HCT116 (cell line): ENCODE results near the gene TET2. TPM values are rescaled to one million over a fixed set of nuclear protein-coding genes. Genes with fewer than 3 reads are reported as not detected.

ENCODE experiments used
- ATAC-seq: fragments of 200-7000 bp; cut with Tn5 transposase; 2 replicates; pipeline ENCODE4 v1.9.1; 2020; ENCODE audit warnings: mild to moderate bottlenecking, moderate library complexity
- BruUV-seq: library from RNA; stranded (reverse); fragments of 400-500 nt; replicated peaks from 2 replicates; lab custom pipeline; 2021; lab: Mats Ljungman, UMichigan
- CTCF ChIA-PET: fragments of 300-600 bp; sonication (Branson Sonifier 250); formaldehyde crosslinking; loops from one replicate; lab custom pipeline; 2021; ENCODE audit warnings: antibody characterized with exemption; lab: Charles Lee
- POLR2A ChIA-PET: fragments of 300-600, 350-600 bp; sonication (Branson Sonifier 250); formaldehyde crosslinking; loops from one replicate; lab custom pipeline; 2021; ENCODE audit warnings: antibody characterized with exemption; lab: Charles Lee
- RAD21 ChIA-PET, 2 experiments: fragments of 300-600 bp; sonication (Branson Sonifier 250); formaldehyde crosslinking; loops; one replicate each; lab custom pipeline; 2023; ENCODE audit warnings: low total read pairs in 2 of 2; ENCODE audit not compliant: uncharacterized antibody in 2 of 2, unreplicated experiment in 2 of 2, low non-redundant PET in 1 of 2; lab: Charles Lee
- DNase-seq: peaks from one replicate; pipeline ENCODE4 v3.0.0-alpha.2; 2010; ENCODE audit warnings: low read depth, low spot score
- H2AFZ ChIP-seq: fragments of 200-600 bp; shearing (Covaris generic), sonication (generic); 2 replicates; pipeline ENCODE4 v1.6.1; 2017; ENCODE audit warnings: low read depth, mixed run types, mixed read lengths, antibody characterized with exemption, low read length; ENCODE audit not compliant: poor library complexity, severe bottlenecking
- H3K27ac ChIP-seq: 2 replicates; pipeline ENCODE4 v1.5.1; 2012; ENCODE audit warnings: low read depth, low read length
- H3K27me3 ChIP-seq: fragments of 200-600 bp; sonication (generic); 2 replicates; pipeline ENCODE4 v1.6.1; 2016; ENCODE audit warnings: mixed run types, low read length, mixed read lengths; ENCODE audit not compliant: insufficient read depth
- H3K36me3 ChIP-seq, 2 experiments: fragments of 200-500 bp in 1 of 2; fragments of 200-600 bp in 1 of 2; sonication (Bioruptor generic) in 1 of 2; sonication (generic) in 1 of 2; 2 replicates each; pipeline versions ENCODE4 v1.5.1 to v1.6.1; 2014 to 2016; ENCODE audit warnings: low read length in 2 of 2, inconsistent platforms in 1 of 2, mixed read lengths in 1 of 2, mixed run types in 1 of 2; ENCODE audit not compliant: insufficient read depth in 2 of 2, control insufficient read depth in 1 of 2
- H3K4me1 ChIP-seq, 2 experiments: fragments of 200-600 bp in 1 of 2; sonication (generic) in 1 of 2; 2 replicates each; pipeline versions ENCODE4 v1.5.1 to v1.6.1; 2012 to 2017; ENCODE audit warnings: low read length in 2 of 2, inconsistent platforms in 1 of 2, mild to moderate bottlenecking in 1 of 2, mixed read lengths in 1 of 2, mixed run types in 1 of 2, moderate library complexity in 1 of 2; ENCODE audit not compliant: insufficient read depth in 2 of 2, control insufficient read depth in 1 of 2
- H3K4me2 ChIP-seq: fragments of 200-600 bp; sonication (generic); 2 replicates; pipeline ENCODE4 v1.6.1; 2017; ENCODE audit warnings: mixed run types, low read length, mixed read lengths
- H3K4me3 ChIP-seq, 2 experiments: fragments of 200-600 bp in 1 of 2; sonication (generic) in 1 of 2; replicated peaks in 1 of 2; 2 replicates each; pipeline ENCODE4 v1.5.1; 2011 to 2016; ENCODE audit warnings: low read length in 2 of 2, control low read depth in 1 of 2, low read depth in 1 of 2, mild to moderate bottlenecking in 1 of 2, mixed read lengths in 1 of 2, mixed run types in 1 of 2
- H3K79me2 ChIP-seq: fragments of 200-600 bp; sonication (generic); 2 replicates; pipeline ENCODE4 v1.6.1; 2017; ENCODE audit warnings: mild to moderate bottlenecking, mixed run types, low read length, moderate library complexity, mixed read lengths; ENCODE audit not compliant: insufficient read depth
- H3K9ac ChIP-seq: fragments of 200-600 bp; sonication (generic); 2 replicates; pipeline ENCODE4 v1.6.1; 2016; ENCODE audit warnings: low read length, mixed read lengths
- H3K9me2 ChIP-seq: fragments of 200-600 bp; sonication (generic), shearing (Covaris generic); 2 replicates; pipeline ENCODE4 v1.6.1; 2017; ENCODE audit warnings: mixed run types, mild to moderate bottlenecking, moderate library complexity; ENCODE audit not compliant: insufficient read depth
- H3K9me3 ChIP-seq, 2 experiments: fragments of 200-500 bp in 1 of 2; fragments of 200-600 bp in 1 of 2; sonication (Bioruptor generic) in 1 of 2; sonication (generic) in 1 of 2; 2 replicates each; pipeline ENCODE4 v1.6.1; 2014 to 2017; ENCODE audit warnings: low read length in 2 of 2, mixed read lengths in 2 of 2, inconsistent platforms in 1 of 2, low read depth in 1 of 2, mild to moderate bottlenecking in 1 of 2, mixed run types in 1 of 2, moderate library complexity in 1 of 2; ENCODE audit not compliant: control insufficient read depth in 1 of 2, insufficient read depth in 1 of 2
- H4K20me1 ChIP-seq: fragments of 200-600 bp; sonication (generic), shearing (Covaris generic); 2 replicates; pipeline ENCODE4 v1.6.1; 2017; ENCODE audit warnings: mixed run types, mild to moderate bottlenecking, moderate library complexity; ENCODE audit not compliant: insufficient read depth
- CEBPB ChIP-seq: IDR thresholded peaks from 2 replicates; pipeline ENCODE4 v1.6.1; 2012; ENCODE audit warnings: low read depth
- EGR1 ChIP-seq: IDR thresholded peaks from 2 replicates; pipeline ENCODE4 v1.6.1; 2012; ENCODE audit warnings: low read depth
- ELF1 ChIP-seq: IDR thresholded peaks from 2 replicates; pipeline ENCODE4 v1.6.1; 2012; ENCODE audit warnings: low read depth, borderline replicate concordance
- JUND ChIP-seq: IDR thresholded peaks from 2 replicates; pipeline ENCODE4 v1.6.1; 2012
- POLR2A ChIP-seq: IDR thresholded peaks from 2 replicates; pipeline ENCODE4 v1.7.0; 2011; ENCODE audit warnings: borderline replicate concordance; ENCODE audit not compliant: insufficient read depth, insufficient read length; ENCODE audit errors: extremely low read depth
- POLR2AphosphoS5 ChIP-seq: IDR thresholded peaks from 2 replicates; pipeline ENCODE4 v1.6.1; 2011; ENCODE audit warnings: mild to moderate bottlenecking, low read depth, low read length, moderate library complexity
- RAD21 ChIP-seq: IDR thresholded peaks from 2 replicates; pipeline ENCODE4 v1.6.1; 2012; ENCODE audit warnings: low read depth, mild to moderate bottlenecking
- SRF ChIP-seq: IDR thresholded peaks from 2 replicates; pipeline ENCODE4 v1.6.1; 2012; ENCODE audit warnings: low read depth
- TCF7L2 ChIP-seq: IDR thresholded peaks from 2 replicates; pipeline ENCODE4 v1.7.0; 2011; ENCODE audit warnings: borderline replicate concordance, inconsistent platforms; ENCODE audit not compliant: insufficient read depth, insufficient read length; ENCODE audit errors: extremely low read depth
- YY1 ChIP-seq: IDR thresholded peaks from 2 replicates; pipeline ENCODE4 v1.6.1; 2011; ENCODE audit warnings: low read length, low read depth, moderate library complexity, mild to moderate bottlenecking; ENCODE audit not compliant: insufficient replicate concordance; ENCODE audit errors: extremely low read depth
- ZFX ChIP-seq: fragments of 450-650 bp; IDR thresholded peaks from 2 replicates; pipeline ENCODE4 v1.6.1; 2017
- ZNF274 ChIP-seq: fragments of 200-500 bp; sonication (Bioruptor generic); IDR thresholded peaks from 2 replicates; pipeline ENCODE4 v1.6.1; 2014; ENCODE audit warnings: mild to moderate bottlenecking, low read depth, low read length, inconsistent platforms
- intact Hi-C: fragments of 100-400 bp; cut with micrococcal nuclease; formaldehyde crosslinking; loops from 2 replicates; pipeline ENCODE4 v1.10.0; 2022
- total RNA-seq: library from RNA; stranded (reverse); gene quantifications from one replicate; pipeline ENCODE4 v1.2.1, GENCODE V29; 2021; ENCODE audit not compliant: unreplicated experiment
- TF ChIP-seq, protein P1 (sequence below), 3 experiments: fragments of 200-600 bp in 1 of 3; sonication (generic) in 1 of 3; IDR thresholded peaks in 2 of 3; conservative IDR thresholded peaks in 1 of 3; 2 replicates each; pipeline ENCODE4 v1.5.1; 2012 to 2017; ENCODE audit warnings: low read depth in 2 of 3, low read length in 2 of 3, antibody characterized with exemption in 1 of 3, borderline replicate concordance in 1 of 3, control low read depth in 1 of 3, mild to moderate bottlenecking in 1 of 3, mixed read lengths in 1 of 3, mixed run types in 1 of 3, moderate library complexity in 1 of 3; ENCODE audit not compliant: insufficient read depth in 1 of 3
- TF ChIP-seq, protein P2 (sequence below): IDR thresholded peaks from 2 replicates; pipeline ENCODE4 v1.6.1; 2012
- TF ChIP-seq, protein P3 (sequence below): IDR thresholded peaks from 2 replicates; pipeline ENCODE4 v1.6.1; 2011; ENCODE audit warnings: mild to moderate bottlenecking, low read length, moderate library complexity; ENCODE audit not compliant: insufficient replicate concordance; ENCODE audit errors: extremely low read depth

Gene TET2
- total RNA-seq, 1 experiment from 2014 or later, result 9.7 TPM

DNA sequence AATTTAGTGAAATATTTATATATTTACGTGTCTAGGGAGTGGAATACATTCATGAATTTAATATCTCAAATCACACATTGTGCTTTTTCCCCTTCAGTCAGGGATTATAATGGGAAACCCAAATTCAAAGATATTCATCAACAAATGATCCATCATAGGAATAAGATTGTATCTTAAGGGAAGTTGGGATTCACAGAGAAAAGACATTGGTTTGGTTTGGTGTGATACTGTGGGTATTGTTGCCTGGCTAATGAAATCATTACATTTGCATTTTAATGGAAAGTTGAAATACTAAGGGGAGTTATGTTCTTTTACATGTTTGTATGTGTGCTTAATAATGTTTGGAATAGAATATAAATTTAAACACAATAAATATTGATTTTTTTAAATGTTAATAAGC, 1.7 kb downstream of the TET2 start (continued):
- TF ChIP-seq, protein P1, sequence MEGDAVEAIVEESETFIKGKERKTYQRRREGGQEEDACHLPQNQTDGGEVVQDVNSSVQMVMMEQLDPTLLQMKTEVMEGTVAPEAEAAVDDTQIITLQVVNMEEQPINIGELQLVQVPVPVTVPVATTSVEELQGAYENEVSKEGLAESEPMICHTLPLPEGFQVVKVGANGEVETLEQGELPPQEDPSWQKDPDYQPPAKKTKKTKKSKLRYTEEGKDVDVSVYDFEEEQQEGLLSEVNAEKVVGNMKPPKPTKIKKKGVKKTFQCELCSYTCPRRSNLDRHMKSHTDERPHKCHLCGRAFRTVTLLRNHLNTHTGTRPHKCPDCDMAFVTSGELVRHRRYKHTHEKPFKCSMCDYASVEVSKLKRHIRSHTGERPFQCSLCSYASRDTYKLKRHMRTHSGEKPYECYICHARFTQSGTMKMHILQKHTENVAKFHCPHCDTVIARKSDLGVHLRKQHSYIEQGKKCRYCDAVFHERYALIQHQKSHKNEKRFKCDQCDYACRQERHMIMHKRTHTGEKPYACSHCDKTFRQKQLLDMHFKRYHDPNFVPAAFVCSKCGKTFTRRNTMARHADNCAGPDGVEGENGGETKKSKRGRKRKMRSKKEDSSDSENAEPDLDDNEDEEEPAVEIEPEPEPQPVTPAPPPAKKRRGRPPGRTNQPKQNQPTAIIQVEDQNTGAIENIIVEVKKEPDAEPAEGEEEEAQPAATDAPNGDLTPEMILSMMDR (IDR thresholded peaks at IDR 0.05 in 2 of 3, conservative IDR thresholded peaks at IDR 0.05 in 1 of 3; ENCODE audit: borderline replicate concordance in 1 of 3, insufficient read depth in 1 of 3, low read depth in 2 of 3, low read length in 2 of 3), result no peak

DNA sequence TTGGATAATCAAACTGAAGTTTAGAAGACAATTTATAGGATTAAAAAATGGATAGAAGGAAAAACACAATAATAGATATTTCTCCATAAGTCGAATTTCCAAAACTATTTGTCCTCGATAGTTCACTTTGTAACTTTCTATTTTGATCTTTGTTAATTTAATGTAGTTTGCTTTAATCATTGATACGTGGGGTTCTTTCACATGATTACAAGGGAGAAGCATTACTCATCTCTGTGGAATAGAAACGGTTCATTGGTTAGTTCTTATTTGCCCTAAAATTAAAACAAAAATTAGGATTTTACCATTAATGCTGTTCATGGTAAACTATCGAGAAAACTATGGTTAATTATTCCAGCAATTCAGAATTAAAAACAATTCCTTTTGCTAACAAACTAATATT, 2.1 kb downstream of the TET2 start:
- H2AFZ ChIP-seq, result no peak overlapping the region
- H3K79me2 ChIP-seq, result peaks cover 54% of the 10 kb centered on the region
- intact Hi-C loops, result no loop called here
- H3K4me3 ChIP-seq, result no peak overlapping the region
- no peak for ATAC-seq
- DNase-seq, result no peak
- no peak overlapping the region for H3K4me2 ChIP-seq
- H4K20me1 ChIP-seq, result no peaks in the 10 kb centered on the region
- POLR2A ChIA-PET, result no interaction called here
- no peak overlapping the region for H3K9ac ChIP-seq
- no peaks in the 10 kb centered on the region for H3K9me2 ChIP-seq
- H3K4me1 ChIP-seq, result peaks cover 6 to 18% of the 10 kb centered on the region in 2 experiments; a peak in 3 of 4 replicates
- H3K36me3 ChIP-seq, result no peaks in the 10 kb centered on the region
- TF ChIP-seq POLR2AphosphoS5 (no peak), TCF7L2 (no peak), ZNF274 (no peak), YY1 (no peak), SRF (no peak), CEBPB (no peak), EGR1 (no peak), POLR2A (no peak), RAD21 (no peak), JUND (no peak), ELF1 (no peak), ZFX (no peak)
- TF ChIP-seq, protein P2, sequence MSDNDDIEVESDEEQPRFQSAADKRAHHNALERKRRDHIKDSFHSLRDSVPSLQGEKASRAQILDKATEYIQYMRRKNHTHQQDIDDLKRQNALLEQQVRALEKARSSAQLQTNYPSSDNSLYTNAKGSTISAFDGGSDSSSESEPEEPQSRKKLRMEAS, result no peak
- TF ChIP-seq, protein P3, sequence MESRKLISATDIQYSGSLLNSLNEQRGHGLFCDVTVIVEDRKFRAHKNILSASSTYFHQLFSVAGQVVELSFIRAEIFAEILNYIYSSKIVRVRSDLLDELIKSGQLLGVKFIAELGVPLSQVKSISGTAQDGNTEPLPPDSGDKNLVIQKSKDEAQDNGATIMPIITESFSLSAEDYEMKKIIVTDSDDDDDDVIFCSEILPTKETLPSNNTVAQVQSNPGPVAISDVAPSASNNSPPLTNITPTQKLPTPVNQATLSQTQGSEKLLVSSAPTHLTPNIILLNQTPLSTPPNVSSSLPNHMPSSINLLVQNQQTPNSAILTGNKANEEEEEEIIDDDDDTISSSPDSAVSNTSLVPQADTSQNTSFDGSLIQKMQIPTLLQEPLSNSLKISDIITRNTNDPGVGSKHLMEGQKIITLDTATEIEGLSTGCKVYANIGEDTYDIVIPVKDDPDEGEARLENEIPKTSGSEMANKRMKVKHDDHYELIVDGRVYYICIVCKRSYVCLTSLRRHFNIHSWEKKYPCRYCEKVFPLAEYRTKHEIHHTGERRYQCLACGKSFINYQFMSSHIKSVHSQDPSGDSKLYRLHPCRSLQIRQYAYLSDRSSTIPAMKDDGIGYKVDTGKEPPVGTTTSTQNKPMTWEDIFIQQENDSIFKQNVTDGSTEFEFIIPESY, result no peak
- H3K9me3 ChIP-seq, result no peaks in the 10 kb centered on the region
- H3K27me3 ChIP-seq, result no peaks in the 10 kb centered on the region
- no TSS peak for BruUV-seq
- CTCF ChIA-PET, result no interaction called here
- RAD21 ChIA-PET, result no interaction called here
- H3K27ac ChIP-seq, result no peak overlapping the region
